GM21529 (cell line): ENCODE measurements around the gene ADAM8.

Experiments
- ATAC-seq: cut with Tn5 transposase; IDR thresholded peaks from one replicate; pipeline ENCODE4 v1.9.1; 2021; ENCODE audit not compliant: unreplicated experiment

The ADAM8 gene

DNA sequence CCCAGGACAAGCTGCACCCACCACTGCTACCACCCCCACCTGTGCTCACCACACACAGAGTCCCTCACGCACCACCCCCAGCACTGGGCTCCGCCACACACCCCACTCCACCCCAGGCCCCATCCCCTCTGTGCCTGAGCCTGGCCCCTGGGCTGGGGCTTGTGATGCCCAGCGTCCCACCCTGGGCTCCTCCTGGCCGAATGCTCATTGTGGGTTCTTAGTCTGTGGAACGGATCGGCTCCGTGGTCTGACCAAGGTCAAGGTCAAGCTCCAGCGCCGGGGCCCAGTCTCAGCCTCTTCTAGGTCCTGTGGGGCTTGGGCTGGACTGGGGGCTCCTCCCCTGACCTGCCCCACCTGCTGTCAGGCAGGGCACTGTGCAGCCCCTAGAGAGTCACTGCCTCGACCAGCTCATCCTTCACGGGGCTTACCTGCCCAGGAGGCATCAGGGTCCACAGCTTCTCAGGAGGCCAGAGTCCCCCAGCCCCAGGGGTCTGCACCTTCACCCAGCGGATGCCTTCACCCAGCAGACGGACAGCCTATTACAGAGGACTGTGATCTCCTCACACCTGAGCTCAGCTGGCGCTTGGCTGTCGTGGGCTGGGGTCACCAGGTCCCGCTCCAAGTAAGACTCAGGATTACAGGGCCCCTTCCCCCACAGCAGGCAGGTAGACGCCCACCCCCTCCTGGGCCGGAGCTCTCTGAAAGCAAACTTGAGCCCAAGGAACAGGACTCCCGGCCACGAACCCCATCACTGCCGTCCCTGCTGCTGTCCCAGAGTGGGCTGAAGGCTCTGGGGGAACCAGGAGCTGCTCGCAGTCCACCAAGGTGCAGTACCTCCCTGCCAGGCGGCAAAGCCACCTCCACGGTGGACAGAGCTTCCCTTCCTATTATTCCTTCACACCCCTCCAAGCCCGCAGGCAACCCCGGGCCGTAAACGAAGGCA, 61.9 kb downstream of the ADAM8 start:
- ATAC-seq: no peak

DNA sequence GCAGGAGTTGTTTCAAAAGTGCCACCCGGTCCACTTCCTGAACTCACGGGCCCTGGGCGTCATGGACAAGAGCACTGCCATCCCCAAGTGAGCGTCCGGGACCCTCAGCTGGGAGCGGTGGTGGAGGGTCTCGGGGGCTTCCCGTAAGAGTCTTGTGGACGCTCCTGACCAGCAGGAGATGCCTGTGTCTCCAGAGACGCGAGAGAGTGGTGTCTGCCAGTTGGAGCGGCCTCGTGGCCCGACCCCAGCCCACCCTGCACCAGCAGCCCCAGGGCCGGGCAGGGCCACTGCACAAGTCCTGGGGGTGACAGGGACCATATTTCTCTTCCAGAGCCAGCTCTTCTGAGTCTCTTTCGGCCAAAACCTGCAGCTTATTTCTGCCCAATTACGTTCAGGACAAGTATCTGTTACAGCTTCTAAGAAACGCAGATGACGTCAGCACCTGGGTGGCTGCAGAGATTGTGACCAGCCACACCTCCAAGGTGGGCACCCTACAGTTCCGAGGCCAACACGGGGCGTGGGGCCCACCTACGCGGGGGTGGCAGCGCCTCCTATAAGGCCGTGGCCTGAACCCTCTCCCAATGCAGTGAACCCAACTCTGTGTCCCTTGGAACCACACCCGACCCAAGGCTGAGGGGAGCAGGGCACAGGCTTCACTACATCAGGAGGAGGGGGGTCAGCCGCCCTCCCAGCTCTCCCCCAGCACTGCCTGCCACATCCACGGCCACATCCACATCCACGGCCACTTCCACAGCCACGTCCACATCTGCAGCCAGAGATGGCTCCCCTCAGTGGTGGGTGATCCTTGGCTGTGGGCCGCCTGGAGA, 62.8 kb downstream of the ADAM8 start:
- no peak for ATAC-seq

DNA sequence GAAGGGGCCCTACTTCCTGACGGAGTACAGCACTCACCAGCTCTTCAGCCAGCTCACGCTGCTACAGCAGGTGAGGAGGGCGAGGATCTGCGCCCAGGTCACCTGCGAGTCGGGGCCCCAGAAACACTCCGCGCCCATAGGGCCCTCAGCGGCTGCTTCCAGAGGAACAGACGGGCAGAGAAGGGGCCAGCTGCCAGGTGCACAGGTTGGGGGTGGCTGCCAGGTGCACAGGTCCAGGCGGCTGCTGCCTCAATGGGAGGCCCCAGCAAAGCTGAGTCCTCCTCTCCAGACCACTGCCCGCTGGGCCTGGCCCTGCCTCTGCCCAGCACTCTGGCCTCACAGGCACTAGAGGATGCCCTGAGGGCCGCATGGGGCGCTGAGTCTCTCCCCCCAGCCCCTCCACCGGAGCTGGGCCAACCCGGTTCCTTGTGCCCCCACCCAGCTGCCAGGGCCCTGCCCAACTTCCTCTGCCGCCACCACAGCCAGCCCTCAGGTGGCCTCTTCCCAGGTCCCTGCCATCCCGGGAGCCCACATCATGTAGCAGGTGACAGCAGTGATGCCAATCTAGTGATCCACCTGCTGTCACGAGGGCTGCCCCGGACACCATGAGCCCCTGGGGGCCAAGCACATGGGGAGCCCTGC, 63.7 kb downstream of the ADAM8 start:
- ATAC-seq: no peak
